GM19467 (cell line): Measurements from ENCODE around the gene TUG1.

ENCODE experiments used
- ATAC-seq: cut with Tn5 transposase; IDR thresholded peaks from one replicate; pipeline ENCODE4 v1.9.1; 2021; ENCODE audit warnings: mild to moderate bottlenecking, moderate library complexity; ENCODE audit not compliant: unreplicated experiment

Gene TUG1

DNA sequence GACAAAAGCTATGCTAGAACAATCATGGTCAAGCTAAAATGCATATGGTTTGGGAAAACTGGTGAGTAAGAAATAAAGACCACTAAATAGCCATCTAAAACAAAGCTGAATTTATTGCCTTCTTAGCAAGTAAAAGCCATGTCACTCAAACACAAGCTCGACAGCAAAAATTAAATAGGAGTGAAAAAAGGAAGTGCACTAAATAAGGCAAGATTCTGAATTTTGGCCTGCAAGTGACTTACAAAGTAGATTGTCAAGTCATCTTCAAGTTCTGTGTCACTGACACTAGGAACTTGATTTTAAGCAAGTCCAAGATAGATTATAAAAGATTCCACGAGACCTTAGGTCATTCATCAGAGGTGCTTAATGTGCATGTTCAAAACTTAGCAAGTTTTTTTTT is 27.4 kb downstream of the TUG1 start:
- no peak for ATAC-seq

DNA sequence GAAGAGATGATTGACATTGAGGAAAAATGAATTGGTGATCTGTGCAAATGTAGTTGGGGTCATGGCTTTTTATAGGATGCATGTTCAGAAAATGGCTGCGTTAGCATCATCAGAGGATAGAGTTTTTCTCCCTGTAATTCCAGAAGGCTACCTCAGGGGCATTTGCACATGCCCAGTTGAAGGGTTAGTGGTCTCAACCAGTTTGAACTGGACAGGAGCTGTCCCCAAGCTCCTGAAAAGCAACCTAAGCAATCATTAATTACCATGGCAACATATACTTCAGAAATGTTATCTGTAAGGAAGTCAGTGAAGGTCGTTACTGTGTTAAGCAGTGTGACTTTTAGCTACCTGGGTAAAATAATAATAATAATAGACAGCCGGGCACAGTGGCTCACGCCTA is 29.3 kb downstream of the TUG1 start:
- no peak for ATAC-seq

DNA sequence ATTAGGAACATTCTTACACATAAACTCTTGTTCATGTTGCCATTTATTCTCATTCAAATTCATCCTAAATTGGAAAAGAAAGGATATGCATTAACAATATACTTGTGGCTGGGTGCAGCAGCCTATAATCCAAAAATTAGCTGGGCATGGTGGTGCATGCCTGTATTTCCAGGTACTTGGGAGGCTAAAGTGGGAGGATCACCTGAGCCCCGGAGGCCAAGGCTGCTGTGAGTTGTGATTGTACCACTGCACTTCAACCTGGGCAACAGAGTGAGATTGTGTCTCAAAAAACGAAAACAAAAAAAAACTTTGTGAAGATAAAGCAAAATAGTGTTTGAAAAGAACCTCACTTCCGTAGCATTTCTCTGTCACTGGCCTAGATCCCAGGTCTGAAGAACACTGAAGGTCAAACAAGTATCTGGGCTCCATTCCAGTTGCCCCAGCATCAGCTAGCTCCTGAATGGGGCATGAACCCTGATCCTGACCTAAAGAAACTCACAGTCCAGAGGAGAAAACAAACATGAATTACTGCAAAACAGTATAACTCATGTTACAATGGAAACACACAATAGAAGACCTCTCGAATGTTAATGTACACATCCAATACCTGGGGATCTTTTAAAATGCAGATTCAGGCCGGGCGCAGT is 32.2 kb downstream of the TUG1 start:
- no peak for ATAC-seq

DNA sequence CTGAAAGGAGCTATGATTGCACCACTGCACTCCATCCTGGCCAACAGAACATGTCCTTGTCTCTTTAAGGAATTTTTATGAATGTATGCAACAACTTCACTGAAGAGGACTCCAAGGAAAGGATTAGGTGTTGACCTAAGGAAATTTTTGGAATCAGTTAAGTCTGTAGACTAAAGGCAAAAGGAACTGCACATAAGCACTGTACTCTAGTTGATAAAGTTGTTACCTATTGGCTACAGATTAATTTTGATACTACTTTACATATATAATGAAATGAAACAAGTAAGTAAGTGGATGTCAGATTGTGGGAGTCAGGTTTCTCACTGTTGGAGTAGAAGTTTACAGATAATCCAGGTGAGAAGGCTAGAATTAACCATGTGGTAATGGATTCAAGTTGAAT is 36.5 kb downstream of the TUG1 start:
- no peak for ATAC-seq

DNA sequence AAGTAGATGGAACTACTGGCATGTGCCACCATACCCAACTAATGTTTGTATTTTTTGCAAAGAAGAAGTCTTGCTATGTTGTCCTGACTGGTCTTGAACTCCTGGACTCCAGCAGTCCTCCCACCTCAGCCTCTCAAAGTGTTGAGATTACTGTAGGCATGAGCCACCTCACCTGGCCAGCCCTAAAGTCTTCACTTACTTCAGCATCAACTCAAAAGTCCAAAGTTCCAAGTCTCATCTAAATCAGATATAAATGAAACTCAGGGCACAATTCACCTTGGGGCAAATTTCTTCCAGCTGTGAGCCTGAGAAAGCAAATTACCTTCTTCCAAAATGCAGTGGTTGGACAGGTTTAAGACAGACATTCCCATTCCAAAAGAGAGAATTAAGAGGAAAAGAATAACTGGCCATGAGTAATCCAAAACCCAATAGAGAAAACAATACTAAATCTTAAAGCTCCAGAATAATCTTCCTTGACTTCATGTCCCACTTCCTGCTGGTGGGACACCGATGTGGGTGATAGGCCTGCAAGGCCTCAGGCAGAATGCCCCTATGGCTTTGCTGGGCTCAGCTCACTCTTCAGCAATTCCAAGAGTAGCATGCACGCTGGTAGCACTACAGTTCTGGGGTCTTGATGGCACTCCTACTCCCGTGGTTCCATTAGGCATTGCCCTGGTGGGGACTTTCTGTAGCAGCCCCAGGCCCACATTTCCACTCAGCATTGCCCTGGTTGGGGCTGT is 50.3 kb downstream of the TUG1 start:
- ATAC-seq, result no peak

DNA sequence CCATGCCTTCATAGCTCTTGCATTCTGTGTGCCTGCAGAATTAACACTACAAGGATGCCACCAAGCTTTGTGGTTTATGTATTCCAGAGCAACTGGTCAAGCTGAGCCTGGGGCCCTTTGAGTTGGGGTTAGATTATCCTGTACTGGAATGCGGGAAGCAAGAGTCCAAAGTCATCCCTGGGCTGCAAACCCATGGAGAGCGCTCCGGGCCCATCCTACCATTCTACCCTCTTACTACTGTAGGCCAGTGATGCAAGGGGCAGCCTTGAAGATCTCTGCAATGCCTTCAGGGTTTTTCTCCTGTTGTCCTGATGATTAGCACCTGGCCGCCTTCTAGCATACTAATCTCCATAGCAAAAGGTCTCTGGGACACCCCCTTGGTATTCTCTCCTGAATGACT is 51.3 kb downstream of the TUG1 start:
- ATAC-seq, result no peak

DNA sequence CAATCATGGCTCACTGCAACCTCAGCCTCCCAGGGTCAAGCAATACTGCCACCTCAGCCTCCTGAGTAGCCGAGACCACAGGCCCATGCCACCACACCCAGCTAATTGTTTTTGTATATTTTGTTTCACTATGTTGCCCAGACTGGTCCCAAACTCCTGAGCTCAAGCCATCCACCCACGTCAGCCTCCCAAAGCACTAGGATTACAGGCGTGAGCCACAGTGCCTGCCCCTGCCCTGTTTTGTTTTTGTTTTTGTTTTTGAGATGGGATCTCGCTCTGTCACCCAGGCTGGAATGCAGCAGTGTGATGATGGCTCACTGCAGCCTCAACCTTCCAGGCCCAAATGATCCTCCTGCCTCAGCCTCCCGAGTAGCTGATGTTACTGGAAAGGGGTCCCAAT is 53.5 kb downstream of the TUG1 start:
- ATAC-seq, result no peak
